CD8-positive, alpha-beta memory T cell (primary cell): Measurements from ENCODE around the gene PTCD1. TPM values are rescaled to one million over a fixed set of nuclear protein-coding genes. Genes with fewer than 3 reads are reported as not detected.

ENCODE experiments used
- CTCF ChIA-PET: fragments of 350-600 bp; sonication (Branson Sonifier 250); formaldehyde crosslinking; loops from one replicate; lab custom pipeline; 2021; ENCODE audit warnings: antibody characterized with exemption; lab: Charles Lee
- POLR2A ChIA-PET: fragments of 350-600 bp; sonication (Branson Sonifier 250); formaldehyde crosslinking; loops from one replicate; lab custom pipeline; 2021; ENCODE audit warnings: antibody characterized with exemption; lab: Charles Lee
- DNase-seq, 5 donors: peaks; one replicate each; pipeline versions ENCODE4 v3.0.0 to v3.0.0-alpha.2; 2020 to 2022; ENCODE audit warnings: mixed read lengths in 1 of 5
- H3K27ac ChIP-seq: one replicate; pipeline ENCODE4 v1.7.0; 2013; ENCODE audit warnings: low read depth, mild to moderate bottlenecking, low read length, moderate library complexity
- H3K27me3 ChIP-seq: 2 replicates; pipeline ENCODE4 v1.7.0; 2013; ENCODE audit warnings: low read length, mild to moderate bottlenecking; ENCODE audit not compliant: insufficient read depth, poor library complexity, severe bottlenecking
- H3K36me3 ChIP-seq: 2 replicates; pipeline ENCODE4 v1.7.0; 2013; ENCODE audit warnings: mild to moderate bottlenecking, low read length, moderate library complexity; ENCODE audit not compliant: insufficient read depth
- H3K4me1 ChIP-seq: 2 replicates; pipeline ENCODE4 v1.7.0; 2013; ENCODE audit warnings: mild to moderate bottlenecking, low read length, moderate library complexity; ENCODE audit not compliant: insufficient read depth
- H3K4me3 ChIP-seq: 2 replicates; pipeline ENCODE4 v1.7.0; 2013; ENCODE audit warnings: mild to moderate bottlenecking, low read length
- H3K9me3 ChIP-seq: 2 replicates; pipeline ENCODE4 v1.7.0; 2013; ENCODE audit warnings: mild to moderate bottlenecking, low read length
- H3K27ac Mint-ChIP-seq, 8 donors: one replicate each; pipeline ENCODE4 v1.8.0; 2020 to 2021; ENCODE audit warnings: mixed read lengths in 8 of 8, mild to moderate bottlenecking in 6 of 8, inconsistent platforms in 3 of 8, moderate library complexity in 3 of 8
- H3K27me3 Mint-ChIP-seq, 2 donors: one replicate each; pipeline ENCODE4 v1.8.0; 2020 to 2021; ENCODE audit warnings: mixed read lengths in 2 of 2, mild to moderate bottlenecking in 1 of 2, moderate library complexity in 1 of 2
- H3K36me3 Mint-ChIP-seq, 3 donors: one replicate each; pipeline ENCODE4 v1.8.0; 2020 to 2021; ENCODE audit warnings: mixed read lengths in 3 of 3, inconsistent platforms in 1 of 3, mild to moderate bottlenecking in 1 of 3
- H3K4me1 Mint-ChIP-seq, 3 donors: one replicate each; pipeline ENCODE4 v1.8.0; 2020 to 2021; ENCODE audit warnings: mixed read lengths in 3 of 3, inconsistent platforms in 1 of 3, mild to moderate bottlenecking in 1 of 3
- H3K4me3 Mint-ChIP-seq, 7 donors: one replicate each; pipeline ENCODE4 v1.8.0; 2020 to 2021; ENCODE audit warnings: mixed read lengths in 7 of 7, mild to moderate bottlenecking in 6 of 7, moderate library complexity in 4 of 7, inconsistent platforms in 2 of 7
- H3K9me3 Mint-ChIP-seq, 5 donors: one replicate each; pipeline ENCODE4 v1.8.0; 2020 to 2022; ENCODE audit warnings: mixed read lengths in 5 of 5, mild to moderate bottlenecking in 3 of 5, moderate library complexity in 2 of 5, inconsistent platforms in 1 of 5
- polyA plus RNA-seq: library from polyadenylated mRNA; unstranded; fragments of 300-500 nt; fragmentation: Illumina TruSeq; gene quantifications from one replicate; pipeline ENCODE4 v1.2.3, GENCODE V29; 2021
- total RNA-seq, 2 experiments: library from RNA; stranded (reverse); gene quantifications; one replicate each; pipeline ENCODE4 v1.2.3, GENCODE V29; 2021

The PTCD1 gene
- total and polyA plus RNA-seq, 3 experiments from 2014 or later, result 4.5 to 11.4 (median 8.4) TPM

- Mint-ChIP-seq H3K4me1 (peaks cover 30 to 40% (median 35%) of the 10 kb centered on the region in 3 donors), H3K4me3 (peak overlapping the region in 3 of 7 donors; percentile 38 to 97 (median 73)), H3K36me3 (peaks cover 0 to 20% (median 0%) of the 10 kb centered on the region in 3 donors), H3K27me3 (peaks cover 0 to 3% of the 10 kb centered on the region in 2 donors), H3K9me3 (no peaks in the 10 kb centered on the region), H3K27ac (peak overlapping the region in 2 of 8 donors; percentile 27 to 93)
- no peaks in the 10 kb centered on the region for H3K27me3 ChIP-seq
- DNase-seq, result no peak
- no peaks in the 10 kb centered on the region for H3K9me3 ChIP-seq
- peaks cover 22% of the 10 kb centered on the region for H3K4me1 ChIP-seq
- no peaks in the 10 kb centered on the region for H3K36me3 ChIP-seq
- ChIA-PET POLR2A (no interaction called here), CTCF (interaction anchor here (0.9 kb wide), 1 partner anchor 30 kb away, joined by 3 read pairs; the partner anchor contains the start of gene ZNF394)
- H3K27ac ChIP-seq, result no peak overlapping the region
- no peak overlapping the region for H3K4me3 ChIP-seq
These were observed 30.9 kb upstream of the PTCD1 start for GRCh38 chr7:99469381-99470065.

GRCh38 chr7:99468336-99468918 is 29.8 kb upstream of the PTCD1 start:
- H3K36me3 Mint-ChIP-seq, result peaks cover 0 to 25% (median 4%) of the 10 kb centered on the region in 3 donors
- Histone ChIP-seq H3K36me3 (peaks cover 4% of the 10 kb centered on the region), H3K9me3 (no peaks in the 10 kb centered on the region), H3K27ac (no peak overlapping the region), H3K27me3 (no peaks in the 10 kb centered on the region), H3K4me3 (no peak overlapping the region), H3K4me1 (peaks cover 16% of the 10 kb centered on the region)
- H3K4me3 Mint-ChIP-seq, result peak overlapping the region in 3 of 7 donors; percentile 41 to 70 (median 64)
- ChIA-PET POLR2A (no interaction called here), CTCF (interaction anchor here (0.9 kb wide), 1 partner anchor 31 kb away, joined by 3 read pairs; the partner anchor contains the start of gene ZNF394)
- DNase-seq, result no peak
- peak overlapping the region in 2 of 8 donors; percentile 23 to 54 for H3K27ac Mint-ChIP-seq
- H3K27me3 Mint-ChIP-seq, result peaks cover 0 to 3% of the 10 kb centered on the region in 2 donors
- no peaks in the 10 kb centered on the region for H3K9me3 Mint-ChIP-seq
- H3K4me1 Mint-ChIP-seq, result peaks cover 34 to 42% (median 41%) of the 10 kb centered on the region in 3 donors

GRCh38 chr7:99465421-99465768 is 26.8 kb upstream of the PTCD1 start:
- H3K4me3 Mint-ChIP-seq, result peak overlapping the region; percentile 93 to 97 (median 95)
- POLR2A ChIA-PET, result interaction anchor here (0.6 to 1.8 kb wide), 6 partner anchors 10 to 58 kb away, joined by 3 to 9 read pairs (median 4); partner anchors contain the start of genes BUD31, CPSF4, PTCD1 and ZKSCAN5
- H3K4me1 Mint-ChIP-seq, result peaks cover 23 to 48% (median 38%) of the 10 kb centered on the region in 3 donors
- H3K27ac Mint-ChIP-seq, result peak overlapping the region; percentile 76 to 98 (median 92)
- CTCF ChIA-PET, result interaction anchor here (0.9 to 1.4 kb wide), 2 partner anchors 27 to 57 kb away, joined by 3 to 4 read pairs; partner anchors contain the start of genes BUD31 and PDAP1
- Histone ChIP-seq H3K4me3 (peak overlapping the region; percentile 92), H3K27me3 (no peaks in the 10 kb centered on the region), H3K4me1 (peaks cover 21% of the 10 kb centered on the region), H3K27ac (peak overlapping the region; percentile 84), H3K9me3 (no peaks in the 10 kb centered on the region), H3K36me3 (peaks cover 8% of the 10 kb centered on the region)
- H3K27me3 Mint-ChIP-seq, result peaks cover 0 to 3% of the 10 kb centered on the region in 2 donors
- H3K9me3 Mint-ChIP-seq, result no peaks in the 10 kb centered on the region
- peaks cover 0 to 29% (median 4%) of the 10 kb centered on the region in 3 donors for H3K36me3 Mint-ChIP-seq
- DNase-seq, result no peak

GRCh38 chr7:99461221-99461620 is 22.6 kb upstream of the PTCD1 start:
- Mint-ChIP-seq H3K4me1 (peaks cover 30 to 56% (median 55%) of the 10 kb centered on the region in 3 donors), H3K36me3 (peaks cover 0 to 70% (median 4%) of the 10 kb centered on the region in 3 donors), H3K27me3 (no peaks in the 10 kb centered on the region), H3K9me3 (no peaks in the 10 kb centered on the region), H3K4me3 (peak overlapping the region in 1 of 7 donors; percentile 48), H3K27ac (peak overlapping the region in 2 of 8 donors; percentile 27 to 54)
- no peaks in the 10 kb centered on the region for H3K9me3 ChIP-seq
- peaks cover 18% of the 10 kb centered on the region for H3K4me1 ChIP-seq
- no peak overlapping the region for H3K4me3 ChIP-seq
- no peaks in the 10 kb centered on the region for H3K27me3 ChIP-seq
- ChIA-PET POLR2A (no interaction called here), CTCF (no interaction called here)
- no peak overlapping the region for H3K27ac ChIP-seq
- peaks cover 39% of the 10 kb centered on the region for H3K36me3 ChIP-seq
- no peak for DNase-seq

GRCh38 chr7:99460651-99461050 is 22.1 kb upstream of the PTCD1 start:
- ChIA-PET CTCF (interaction anchor here (1.5 kb wide), 1 partner anchor 17 kb away, joined by 5 read pairs; no protein-coding TSS in a partner anchor), POLR2A (no interaction called here)
- H3K4me1 Mint-ChIP-seq, result peaks cover 25 to 51% (median 49%) of the 10 kb centered on the region in 3 donors
- H3K27ac Mint-ChIP-seq, result peak overlapping the region in 5 of 8 donors; percentile 19 to 80 (median 49)
- no peak for DNase-seq
- H3K27ac ChIP-seq, result no peak overlapping the region
- no peaks in the 10 kb centered on the region for H3K27me3 Mint-ChIP-seq
- H3K27me3 ChIP-seq, result no peaks in the 10 kb centered on the region
- H3K36me3 Mint-ChIP-seq, result peaks cover 0 to 69% (median 4%) of the 10 kb centered on the region in 3 donors
- no peaks in the 10 kb centered on the region for H3K9me3 ChIP-seq
- no peak overlapping the region for H3K4me3 ChIP-seq
- no peak overlapping the region for H3K4me3 Mint-ChIP-seq
- H3K9me3 Mint-ChIP-seq, result no peaks in the 10 kb centered on the region
- H3K4me1 ChIP-seq, result peaks cover 16% of the 10 kb centered on the region
- H3K36me3 ChIP-seq, result peaks cover 39% of the 10 kb centered on the region

GRCh38 chr7:99459087-99459486 is 20.5 kb upstream of the PTCD1 start:
- Mint-ChIP-seq H3K27ac (peak overlapping the region in 4 of 8 donors; percentile 29 to 59 (median 37)), H3K36me3 (peaks cover 0 to 77% (median 3%) of the 10 kb centered on the region in 3 donors), H3K4me1 (peaks cover 15 to 37% (median 36%) of the 10 kb centered on the region in 3 donors), H3K27me3 (no peaks in the 10 kb centered on the region), H3K9me3 (no peaks in the 10 kb centered on the region), H3K4me3 (no peak overlapping the region)
- POLR2A ChIA-PET, result no interaction called here
- Histone ChIP-seq H3K36me3 (peaks cover 38% of the 10 kb centered on the region), H3K27ac (no peak overlapping the region), H3K9me3 (no peaks in the 10 kb centered on the region), H3K4me3 (no peak overlapping the region), H3K4me1 (peaks cover 9% of the 10 kb centered on the region), H3K27me3 (no peaks in the 10 kb centered on the region)
- DNase-seq, result no peak
- CTCF ChIA-PET, result interaction anchor here (1.5 kb wide), 1 partner anchor 15 kb away, joined by 5 read pairs; no protein-coding TSS in a partner anchor

GRCh38 chr7:99457650-99458493 is 19.3 kb upstream of the PTCD1 start:
- Mint-ChIP-seq H3K36me3 (peaks cover 0 to 83% (median 0%) of the 10 kb centered on the region in 3 donors), H3K27me3 (no peaks in the 10 kb centered on the region), H3K27ac (no peak overlapping the region), H3K9me3 (no peaks in the 10 kb centered on the region), H3K4me3 (no peak overlapping the region), H3K4me1 (peaks cover 11 to 28% (median 27%) of the 10 kb centered on the region in 3 donors)
- Histone ChIP-seq H3K36me3 (peaks cover 33% of the 10 kb centered on the region), H3K9me3 (no peaks in the 10 kb centered on the region), H3K4me3 (no peak overlapping the region), H3K27ac (no peak overlapping the region), H3K27me3 (no peaks in the 10 kb centered on the region), H3K4me1 (peaks cover 3% of the 10 kb centered on the region)
- CTCF ChIA-PET, result no interaction called here
- no peak for DNase-seq
- POLR2A ChIA-PET, result no interaction called here
